Suprapubic skin (tissue), 4 donors: ENCODE data around the gene TECPR2. TPM values are rescaled to one million over a fixed set of nuclear protein-coding genes. Genes with fewer than 3 reads are reported as not detected.
"Not testable (repeated sequence)": the region's sequence is repeated elsewhere in the genome, so short reads cannot be mapped to it uniquely, and the experiment has no call there.

Experiments
- DNase-seq, 2 donors: peaks; one replicate each; pipeline ENCODE4 v3.0.0-alpha.2; 2019; ENCODE audit warnings: low spot score in 2 of 2
- H3K27ac ChIP-seq: fragments of 200-600 bp; sonication (generic); one replicate; pipeline ENCODE4 v1.5.1; 2019
- H3K27me3 ChIP-seq: fragments of 200-600 bp; sonication (generic); one replicate; pipeline ENCODE4 v1.5.1; 2019
- H3K36me3 ChIP-seq: fragments of 200-600 bp; sonication (generic); one replicate; pipeline ENCODE4 v1.5.1; 2019
- H3K4me1 ChIP-seq: fragments of 200-600 bp; sonication (generic); one replicate; pipeline ENCODE4 v1.5.1; 2019
- H3K4me3 ChIP-seq: fragments of 200-600 bp; sonication (generic); one replicate; pipeline ENCODE4 v1.5.1; 2019; ENCODE audit warnings: mild to moderate bottlenecking
- H3K9me3 ChIP-seq: fragments of 200-600 bp; sonication (generic); one replicate; pipeline ENCODE4 v1.5.1; 2019
- CTCF ChIP-seq, 2 donors: fragments of 200-600 bp in 1 of 2; fragments of 450-650 bp in 1 of 2; sonication (generic) in 1 of 2; IDR thresholded peaks; one replicate each; pipeline ENCODE4 v1.5.1; 2016 to 2019; ENCODE audit warnings: antibody characterized with exemption in 2 of 2, mild to moderate bottlenecking in 1 of 2, moderate library complexity in 1 of 2
- EP300 ChIP-seq: sonication (generic); formaldehyde crosslinking; IDR thresholded peaks from one replicate; pipeline ENCODE4 v1.6.1; 2017; ENCODE audit warnings: antibody characterized with exemption
- POLR2A ChIP-seq, 2 donors: fragments of 450-650 bp; IDR thresholded peaks; one replicate each; pipeline ENCODE4 v1.6.1; 2017; ENCODE audit warnings: antibody characterized with exemption in 2 of 2, mild to moderate bottlenecking in 2 of 2, moderate library complexity in 2 of 2
- POLR2AphosphoS5 ChIP-seq, 3 donors: sonication (generic); formaldehyde crosslinking; IDR thresholded peaks; one replicate each; pipeline ENCODE4 v1.6.1; 2017; ENCODE audit warnings: antibody characterized with exemption in 3 of 3
- WGBS: methylation state at CpG from one replicate; pipeline ENCODE4 v1.1.5; 2018; 5-methylcytosine and 5-hydroxymethylcytosine counted together
- total RNA-seq, 4 donors: library from RNA; depleted of rRNA; stranded (reverse); fragments of >200 nt; gene quantifications; one replicate each; pipeline ENCODE4 v1.1.0, GENCODE V29; 2016

Gene TECPR2
- total RNA-seq, 4 donors from 2014 or later: 12.1 to 22.6 (median 16.8) TPM

GRCh38 chr14:102326583-102326982 is 36.2 kb upstream of the TECPR2 start:
- H3K36me3 ChIP-seq: peaks cover 19% of the 10 kb centered on the region
- H3K4me3 ChIP-seq: no peak overlapping the region
- H3K9me3 ChIP-seq: no peaks in the 10 kb centered on the region
- no peak for DNase-seq
- no peaks in the 10 kb centered on the region for H3K27me3 ChIP-seq
- TF ChIP-seq EP300 (no peak), CTCF (IDR thresholded peaks at IDR 0.05) (no peak), POLR2A (IDR thresholded peaks at IDR 0.05) (no peak), POLR2AphosphoS5 (IDR thresholded peaks at IDR 0.05) (no peak)
- H3K27ac ChIP-seq: no peak overlapping the region
- 89% methylated on average over 14 of the region's 14 CpGs for whole genome bisulfite sequencing
- H3K4me1 ChIP-seq: peaks cover 7% of the 10 kb centered on the region

GRCh38 chr14:102329381-102329780 is 33.4 kb upstream of the TECPR2 start:
- H3K4me1 ChIP-seq, H3K27ac ChIP-seq, H3K4me3 ChIP-seq, H3K9me3 ChIP-seq, DNase-seq, H3K27me3 ChIP-seq: not testable (repeated sequence)
- 89% methylated on average over 6 of the region's 6 CpGs for WGBS
- peaks cover 45% of the 10 kb centered on the region for H3K36me3 ChIP-seq

GRCh38 chr14:102330806-102331205 is 31.9 kb upstream of the TECPR2 start:
- no peaks in the 10 kb centered on the region for H3K9me3 ChIP-seq
- 90% methylated on average over 8 of the region's 8 CpGs for WGBS
- TF ChIP-seq POLR2A (IDR thresholded peaks at IDR 0.05) (no peak), POLR2AphosphoS5 (IDR thresholded peaks at IDR 0.05) (no peak), EP300 (no peak), CTCF (IDR thresholded peaks at IDR 0.05) (no peak)
- H3K27ac ChIP-seq: no peak overlapping the region
- peaks cover 54% of the 10 kb centered on the region for H3K36me3 ChIP-seq
- no peak overlapping the region for H3K4me3 ChIP-seq
- no peaks in the 10 kb centered on the region for H3K27me3 ChIP-seq
- DNase-seq: no peak
- no peaks in the 10 kb centered on the region for H3K4me1 ChIP-seq

- 88% methylated on average over 7 of the region's 7 CpGs for WGBS
- no peaks in the 10 kb centered on the region for H3K27me3 ChIP-seq
- no peak for TF ChIP-seq EP300
- no peak for TF ChIP-seq POLR2A (IDR thresholded peaks at IDR 0.05)
- TF ChIP-seq CTCF (IDR thresholded peaks at IDR 0.05): no peak
- no peak for TF ChIP-seq POLR2AphosphoS5 (IDR thresholded peaks at IDR 0.05)
- H3K27ac ChIP-seq: no peak overlapping the region
- no peaks in the 10 kb centered on the region for H3K9me3 ChIP-seq
- no peak overlapping the region for H3K4me3 ChIP-seq
- H3K4me1 ChIP-seq: no peaks in the 10 kb centered on the region
- no peak for DNase-seq
- H3K36me3 ChIP-seq: peaks cover 65% of the 10 kb centered on the region
Measured at GRCh38 chr14:102333390-102333789, 29.4 kb upstream of the TECPR2 start.

GRCh38 chr14:102333795-102334705 is 28.7 kb upstream of the TECPR2 start:
- Histone ChIP-seq H3K27me3 (no peaks in the 10 kb centered on the region), H3K4me3 (no peak overlapping the region), H3K4me1 (no peaks in the 10 kb centered on the region), H3K27ac (no peak overlapping the region), H3K36me3 (peaks cover 72% of the 10 kb centered on the region), H3K9me3 (no peaks in the 10 kb centered on the region)
- 88% methylated on average over 13 of the region's 13 CpGs for WGBS
- no peak for DNase-seq
- TF ChIP-seq EP300: no peak
- no peak for TF ChIP-seq CTCF (IDR thresholded peaks at IDR 0.05)
- no peak for TF ChIP-seq POLR2A (IDR thresholded peaks at IDR 0.05)
- TF ChIP-seq POLR2AphosphoS5 (IDR thresholded peaks at IDR 0.05): no peak
